Sigmoid colon (tissue), 4 donors: Measurements from ENCODE around the gene CTNNA2.

ENCODE experiments used
- CTCF ChIP-seq, 4 experiments: fragments of 450-650 bp in 3 of 4; fragments of 200-600 bp in 1 of 4; IDR thresholded peaks; one replicate each; pipeline ENCODE4 v1.5.1; 2016 to 2019; ENCODE audit warnings: antibody characterized with exemption in 4 of 4, mild to moderate bottlenecking in 3 of 4, moderate library complexity in 2 of 4
- EP300 ChIP-seq, 4 donors: sonication (generic); formaldehyde crosslinking; IDR thresholded peaks; one replicate each; pipeline ENCODE4 v1.6.1; 2017; ENCODE audit warnings: antibody characterized with exemption in 4 of 4
- POLR2A ChIP-seq, 2 donors: fragments of 450-650 bp; IDR thresholded peaks; one replicate each; pipeline ENCODE4 v1.6.1; 2016; ENCODE audit warnings: antibody characterized with exemption in 2 of 2, mild to moderate bottlenecking in 2 of 2, moderate library complexity in 2 of 2

DNA sequence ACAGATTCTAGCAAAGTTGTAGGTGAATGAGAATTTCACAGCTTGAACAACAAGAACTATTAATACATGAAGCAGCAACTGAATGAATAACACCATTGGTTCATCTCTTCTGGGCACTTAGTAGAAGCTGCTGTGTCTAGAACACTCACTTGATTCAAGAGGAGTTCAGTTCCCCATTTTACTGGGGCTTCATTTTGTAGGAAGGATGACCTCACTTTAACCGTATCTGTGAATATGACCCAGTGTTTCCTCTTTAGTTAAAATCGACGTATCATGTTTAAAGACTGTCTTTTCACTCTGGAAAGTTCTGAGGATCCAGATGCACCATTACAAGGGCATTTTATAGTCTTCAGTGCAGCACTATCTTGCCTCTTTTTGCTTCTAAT lies 743.9 kb downstream of the CTNNA2 start:
- TF ChIP-seq CTCF (IDR thresholded peaks at IDR 0.05) (no peak), POLR2A (IDR thresholded peaks at IDR 0.05) (no peak), EP300 (IDR thresholded peaks at IDR 0.05) (no peak)
